ENCODE data around the gene PPP3CA.

The PPP3CA gene

DNA sequence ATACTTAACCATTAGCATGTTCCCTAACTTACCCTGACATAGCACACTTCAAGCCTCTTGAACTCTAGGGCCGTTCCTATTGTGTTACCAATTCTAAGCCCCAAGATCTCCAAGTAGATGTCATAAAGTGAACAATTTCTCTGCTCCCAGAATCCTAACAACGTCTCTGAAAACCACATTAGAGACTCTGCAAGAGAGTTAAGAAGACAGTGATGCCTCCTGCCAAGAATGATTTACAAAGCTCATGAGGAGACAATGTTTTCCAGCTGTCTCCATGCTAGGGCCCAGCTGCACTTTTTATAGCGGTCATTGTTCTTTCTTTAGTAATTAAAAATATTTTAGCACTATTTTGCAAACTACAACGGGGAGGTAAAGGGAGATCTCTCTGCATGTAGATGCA is 358.4 kb downstream of the PPP3CA start:
- no peak for DNase-seq

- no peak for DNase-seq
Measured at GRCh38 chr4:100986360-100986868, 360.9 kb downstream of the PPP3CA start.

- no peak for DNase-seq
Measured at GRCh38 chr4:100985576-100985975, 361.8 kb downstream of the PPP3CA start.

DNA sequence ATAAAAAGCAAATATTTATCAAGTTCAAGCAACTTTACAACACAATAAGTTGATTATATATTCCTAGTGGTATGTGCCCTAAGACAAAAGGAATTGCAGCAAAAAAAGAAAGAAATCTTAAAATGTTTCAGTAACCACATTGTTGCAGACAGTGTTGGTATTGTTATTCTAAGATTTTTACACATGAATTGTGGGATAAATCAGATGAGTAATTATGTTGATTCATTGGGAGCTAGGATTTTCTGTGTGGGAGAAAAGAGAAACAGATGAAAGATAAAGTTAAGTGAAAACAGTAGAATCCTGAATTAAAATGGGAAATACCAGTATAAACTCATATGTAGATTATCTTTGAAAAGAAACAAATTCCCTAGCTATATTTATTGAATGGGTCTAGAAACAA is 362.4 kb downstream of the PPP3CA start:
- DNase-seq: no peak

- no peak for DNase-seq
Measured at GRCh38 chr4:100983426-100983825, 363.9 kb downstream of the PPP3CA start.

GRCh38 chr4:100982345-100982744 is 365.0 kb downstream of the PPP3CA start:
- no peak for DNase-seq

GRCh38 chr4:100981447-100982204 is 365.7 kb downstream of the PPP3CA start:
- no peak for DNase-seq

DNA sequence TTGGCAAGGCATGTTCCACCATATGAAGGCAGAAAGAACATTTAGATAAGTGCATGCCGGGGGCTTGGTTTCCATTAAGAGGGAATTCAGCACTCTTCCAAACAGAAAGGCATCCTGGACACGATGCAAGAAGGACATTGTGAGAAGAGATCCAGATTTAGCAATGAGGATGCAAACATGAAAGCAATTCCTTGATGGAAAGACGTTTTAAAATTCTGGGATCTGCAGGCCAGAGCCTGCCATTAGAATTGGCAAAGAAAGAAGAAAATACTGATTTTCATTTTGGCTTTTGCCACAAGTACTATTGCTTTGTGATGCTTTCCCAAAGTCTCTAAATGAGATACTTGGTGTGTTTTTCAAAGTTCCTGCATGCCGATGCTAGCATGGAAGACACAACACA is 367.6 kb downstream of the PPP3CA start:
- no peak for DNase-seq

GRCh38 chr4:100977746-100978397 is 369.5 kb downstream of the PPP3CA start:
- DNase-seq: no peak

GRCh38 chr4:100977274-100977673 is 370.1 kb downstream of the PPP3CA start:
- DNase-seq: no peak
